PC-3 (cell line): ENCODE measurements around the gene LUC7L3. TPM values are rescaled to one million over a fixed set of nuclear protein-coding genes. Genes with fewer than 3 reads are reported as not detected.

Experiments
- ATAC-seq: fragments of 200-7000 bp; cut with Tn5 transposase; 2 replicates; pipeline ENCODE4 v1.9.1; 2020; ENCODE audit warnings: mild to moderate bottlenecking, moderate library complexity
- BruUV-seq: library from RNA; stranded (reverse); fragments of 400-500 nt; replicated peaks from 2 replicates; lab custom pipeline; 2021; lab: Mats Ljungman, UMichigan
- CTCF ChIA-PET: fragments of 300-600 bp; sonication (Branson Sonifier 250); formaldehyde crosslinking; loops from one replicate; lab custom pipeline; 2022; ENCODE audit warnings: antibody characterized with exemption; lab: Charles Lee
- POLR2A ChIA-PET: fragments of 300-600 bp; sonication (Branson Sonifier 250); formaldehyde crosslinking; loops from one replicate; lab custom pipeline; 2022; ENCODE audit warnings: antibody characterized with exemption; ENCODE audit not compliant: unreplicated experiment; lab: Charles Lee
- DNase-seq: peaks from one replicate; pipeline ENCODE4 v3.0.0-alpha.2; 2015
- H2AFZ ChIP-seq: fragments of 300-600 bp; sonication (generic); 2 replicates; pipeline ENCODE4 v1.6.0; 2016; ENCODE audit warnings: antibody characterized with exemption, low read length
- H3F3A ChIP-seq: fragments of 300-600 bp; sonication (generic); one replicate; pipeline ENCODE4 v1.6.0; 2017; ENCODE audit warnings: antibody characterized with exemption, low read length, control low read depth, mild to moderate bottlenecking; ENCODE audit not compliant: unreplicated experiment
- H3K27ac ChIP-seq: fragments of 300-600 bp; sonication (generic); 2 replicates; pipeline ENCODE4 v1.5.1; 2016; ENCODE audit warnings: mild to moderate bottlenecking, low read length
- H3K27me3 ChIP-seq: fragments of 300-600 bp; sonication (generic); 2 replicates; pipeline ENCODE4 v1.6.1; 2016; ENCODE audit warnings: low read length, mixed read lengths
- H3K36me3 ChIP-seq: fragments of 300-600 bp; sonication (generic); 2 replicates; pipeline ENCODE4 v1.6.1; 2016; ENCODE audit warnings: low read depth, mixed run types, low read length, mixed read lengths
- H3K4me1 ChIP-seq: fragments of 300-600 bp; sonication (generic); 2 replicates; pipeline ENCODE4 v1.5.1; 2016; ENCODE audit warnings: low read length; ENCODE audit not compliant: insufficient read depth
- H3K4me2 ChIP-seq: fragments of 300-600 bp; sonication (generic); 2 replicates; pipeline ENCODE4 v1.6.0; 2016; ENCODE audit warnings: low read length
- H3K4me3 ChIP-seq: fragments of 300-600 bp; sonication (generic); 2 replicates; pipeline ENCODE4 v1.5.1; 2016; ENCODE audit warnings: mild to moderate bottlenecking, low read length, mixed read lengths
- H3K79me2 ChIP-seq: fragments of 300-600 bp; sonication (generic); 2 replicates; pipeline ENCODE4 v1.6.1; 2017; ENCODE audit warnings: low read length, mixed read lengths
- H3K9ac ChIP-seq: fragments of 300-600 bp; sonication (generic); 2 replicates; pipeline ENCODE4 v1.6.0; 2016; ENCODE audit warnings: mild to moderate bottlenecking, low read length
- H3K9me2 ChIP-seq: fragments of 300-600 bp; sonication (generic); replicated peaks from 2 replicates; pipeline ENCODE4 v1.6.1; 2016; ENCODE audit warnings: mixed run types, low read length, mixed read lengths
- H3K9me3 ChIP-seq: fragments of 300-600 bp; sonication (generic); 2 replicates; pipeline ENCODE4 v1.6.1; 2016; ENCODE audit warnings: low read length, mixed read lengths
- H4K20me1 ChIP-seq: fragments of 300-600 bp; sonication (generic); 2 replicates; pipeline ENCODE4 v1.6.1; 2016; ENCODE audit warnings: low read length, mixed read lengths
- EZH2 ChIP-seq: fragments of 300-600 bp; sonication (generic); IDR thresholded peaks from one replicate; pipeline ENCODE4 v1.6.1; 2017; ENCODE audit warnings: antibody characterized with exemption, mild to moderate bottlenecking, low read length; ENCODE audit not compliant: unreplicated experiment
- EZH2phosphoT487 ChIP-seq: fragments of 300-600 bp; sonication (generic); IDR thresholded peaks from 2 replicates; pipeline ENCODE4 v1.6.1; 2018; ENCODE audit warnings: mild to moderate bottlenecking, antibody characterized with exemption, low read length, borderline replicate concordance
- intact Hi-C: fragments of 100-400 bp; cut with micrococcal nuclease; formaldehyde crosslinking; loops from 2 replicates; pipeline ENCODE4 v1.9.0; 2023
- total RNA-seq: library from RNA; depleted of rRNA; stranded (reverse); fragments of >200 nt; gene quantifications from 2 replicates; pipeline ENCODE4 v1.2.3, GENCODE V29; 2014
- TF ChIP-seq, protein P1 (sequence below): fragments of 300-600 bp; sonication (generic); conservative IDR thresholded peaks from 2 replicates; pipeline ENCODE4 v1.5.1; 2017; ENCODE audit warnings: antibody characterized with exemption, low read depth, mild to moderate bottlenecking, low read length

Gene LUC7L3
- total RNA-seq, 1 experiment from 2014 or later: 43.0 TPM

- TF ChIP-seq EZH2 (no peak), EZH2phosphoT487 (no peak)
- TF ChIP-seq, protein P1, sequence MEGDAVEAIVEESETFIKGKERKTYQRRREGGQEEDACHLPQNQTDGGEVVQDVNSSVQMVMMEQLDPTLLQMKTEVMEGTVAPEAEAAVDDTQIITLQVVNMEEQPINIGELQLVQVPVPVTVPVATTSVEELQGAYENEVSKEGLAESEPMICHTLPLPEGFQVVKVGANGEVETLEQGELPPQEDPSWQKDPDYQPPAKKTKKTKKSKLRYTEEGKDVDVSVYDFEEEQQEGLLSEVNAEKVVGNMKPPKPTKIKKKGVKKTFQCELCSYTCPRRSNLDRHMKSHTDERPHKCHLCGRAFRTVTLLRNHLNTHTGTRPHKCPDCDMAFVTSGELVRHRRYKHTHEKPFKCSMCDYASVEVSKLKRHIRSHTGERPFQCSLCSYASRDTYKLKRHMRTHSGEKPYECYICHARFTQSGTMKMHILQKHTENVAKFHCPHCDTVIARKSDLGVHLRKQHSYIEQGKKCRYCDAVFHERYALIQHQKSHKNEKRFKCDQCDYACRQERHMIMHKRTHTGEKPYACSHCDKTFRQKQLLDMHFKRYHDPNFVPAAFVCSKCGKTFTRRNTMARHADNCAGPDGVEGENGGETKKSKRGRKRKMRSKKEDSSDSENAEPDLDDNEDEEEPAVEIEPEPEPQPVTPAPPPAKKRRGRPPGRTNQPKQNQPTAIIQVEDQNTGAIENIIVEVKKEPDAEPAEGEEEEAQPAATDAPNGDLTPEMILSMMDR: no peak
- POLR2A ChIA-PET: no interaction called here
- Histone ChIP-seq H3K4me2 (no peak overlapping the region), H4K20me1 (no peaks in the 10 kb centered on the region), H3K4me1 (no peaks in the 10 kb centered on the region), H3K4me3 (no peak overlapping the region), H3K27me3 (no peaks in the 10 kb centered on the region), H3K27ac (no peak overlapping the region), H3K79me2 (no peaks in the 10 kb centered on the region), H3K36me3 (no peaks in the 10 kb centered on the region), H3K9me2 (no peaks in the 10 kb centered on the region), H3K9me3 (no peaks in the 10 kb centered on the region), H2AFZ (no peak overlapping the region), H3K9ac (no peak overlapping the region), H3F3A (no peaks in the 10 kb centered on the region)
- CTCF ChIA-PET: no interaction called here
- DNase-seq (no peak), ATAC-seq (no peak)
- BruUV-seq: no TSS peak
- intact Hi-C loops: no loop called here
Measured at GRCh38 chr17:50778988-50779387, 59.6 kb downstream of the LUC7L3 start.

- Histone ChIP-seq H3K27me3 (no peaks in the 10 kb centered on the region), H3K79me2 (no peaks in the 10 kb centered on the region), H4K20me1 (no peaks in the 10 kb centered on the region), H3K4me1 (no peaks in the 10 kb centered on the region), H3K36me3 (no peaks in the 10 kb centered on the region), H3K9ac (no peak overlapping the region), H3K9me3 (no peaks in the 10 kb centered on the region), H2AFZ (no peak overlapping the region), H3F3A (no peaks in the 10 kb centered on the region), H3K9me2 (no peaks in the 10 kb centered on the region), H3K4me2 (no peak overlapping the region), H3K27ac (no peak overlapping the region), H3K4me3 (no peak overlapping the region)
- ATAC-seq: no peak
- no peak for DNase-seq
- TF ChIP-seq EZH2 (no peak), EZH2phosphoT487 (no peak)
- TF ChIP-seq, protein P1: no peak
- ChIA-PET CTCF (interaction anchor here (0.5 to 0.6 kb wide), 2 partner anchors 90 to 177 kb away, joined by 3 to 4 read pairs; no protein-coding TSS in a partner anchor), POLR2A (interaction anchor here (0.6 kb wide), 1 partner anchor 23 kb away, joined by 3 read pairs; no protein-coding TSS in a partner anchor)
- intact Hi-C loops: no loop called here
- no TSS peak for BruUV-seq
Measured at GRCh38 chr17:50779747-50780353, 60.4 kb downstream of the LUC7L3 start.

GRCh38 chr17:50781167-50781566 lies 61.8 kb downstream of the LUC7L3 start:
- POLR2A ChIA-PET: no interaction called here
- CTCF ChIA-PET: no interaction called here
- no peak overlapping the region for H3K4me3 ChIP-seq
- H4K20me1 ChIP-seq: no peaks in the 10 kb centered on the region
- H3K4me2 ChIP-seq: no peak overlapping the region
- H3K9me2 ChIP-seq: no peaks in the 10 kb centered on the region
- ATAC-seq (no peak), DNase-seq (no peak)
- H3K36me3 ChIP-seq: no peaks in the 10 kb centered on the region
- TF ChIP-seq EZH2: no peak
- TF ChIP-seq, protein P1: no peak
- no peak for TF ChIP-seq EZH2phosphoT487
- H2AFZ ChIP-seq: no peak overlapping the region
- intact Hi-C loops: no loop called here
- no peaks in the 10 kb centered on the region for H3K9me3 ChIP-seq
- no peaks in the 10 kb centered on the region for H3K79me2 ChIP-seq
- H3K27me3 ChIP-seq: no peaks in the 10 kb centered on the region
- no peaks in the 10 kb centered on the region for H3F3A ChIP-seq
- no peaks in the 10 kb centered on the region for H3K4me1 ChIP-seq
- BruUV-seq: no TSS peak
- no peak overlapping the region for H3K9ac ChIP-seq
- H3K27ac ChIP-seq: no peak overlapping the region
